ENCODE data around the gene TSGA10IP. TPM values are rescaled to one million over a fixed set of nuclear protein-coding genes. Genes with fewer than 3 reads are reported as not detected.

The TSGA10IP gene
- total RNA-seq, 1 experiment from 2014 or later = 3.4 TPM

GRCh38 chr11:65911682-65912568, 33.4 kb upstream of the TSGA10IP start (continued):
- peak; percentile 62 for TF ChIP-seq PRDM15 (CRISPR knock-in tag; IDR thresholded peaks at IDR 0.05)
- TF ChIP-seq TEAD1 (CRISPR knock-in tag; IDR thresholded peaks at IDR 0.05) = 0 out of 2 replicates have a peak, but pooled peaks have one; percentile 32
- peak; percentile 36; the same call in 1 of the 2 replicates for TF ChIP-seq SP1 (CRISPR knock-in tag; conservative IDR thresholded peaks at IDR 0.05)
- TF ChIP-seq ATF2 (CRISPR knock-in tag; IDR thresholded peaks at IDR 0.05; ENCODE audit: borderline replicate concordance, low read depth) = no peak
- TF ChIP-seq ZNF263 (CRISPR knock-in tag; IDR thresholded peaks at IDR 0.05; ENCODE audit: low read depth) = no peak

- no peaks in the 10 kb centered on the region for H3K36me3 Mint-ChIP-seq
- peaks cover 20% of the 10 kb centered on the region for H3K4me1 Mint-ChIP-seq
- ChIA-PET CTCF (interaction anchor here (1.3 to 2.2 kb wide), 5 partner anchors 20 to 53 kb away, joined by 3 to 41 read pairs (median 13); partner anchors contain the start of genes CCDC85B and MUS81), POLR2A (interaction anchor here (1.9 kb wide), 1 partner anchor 22 kb away, joined by 8 read pairs; the partner anchor contains the start of gene CCDC85B)
- no peak for TF ChIP-seq ZNF281 (CRISPR knock-in tag; IDR thresholded peaks at IDR 0.05)
- ATAC-seq = no peak
- H3K9me3 Mint-ChIP-seq = no peaks in the 10 kb centered on the region
- peaks cover 21% of the 10 kb centered on the region for H3K27me3 Mint-ChIP-seq (ENCODE audit: low read depth)
- no peak for DNase-seq (ENCODE audit: low spot score)
- no peak overlapping the region for H3K27ac Mint-ChIP-seq
- no peak overlapping the region for H3K4me3 Mint-ChIP-seq
Measured at GRCh38 chr11:65912845-65913244, 32.4 kb upstream of the TSGA10IP start.

- no peak for DNase-seq (ENCODE audit: low spot score)
- H3K4me3 Mint-ChIP-seq = no peak overlapping the region
- CTCF ChIA-PET = interaction anchor here (0.6 to 2.6 kb wide), 5 partner anchors 24 to 1731 kb away, joined by 3 to 9 read pairs (median 5); partner anchors contain the start of genes CCDC85B and FIBP
- no peak for TF ChIP-seq SOX15 (CRISPR knock-in tag; IDR thresholded peaks at IDR 0.05)
- TF ChIP-seq EMX1 (CRISPR knock-in tag; IDR thresholded peaks at IDR 0.05) = no peak
- TF ChIP-seq KAT7 (CRISPR knock-in tag; IDR thresholded peaks at IDR 0.05; ENCODE audit: borderline replicate concordance) = no peak
- no peak for TF ChIP-seq ATF6 (CRISPR knock-in tag; IDR thresholded peaks at IDR 0.05)
- no peak for TF ChIP-seq NFYB (CRISPR knock-in tag; conservative IDR thresholded peaks at IDR 0.05; ENCODE audit: low read depth)
- no peak for TF ChIP-seq ZBTB43 (CRISPR knock-in tag; IDR thresholded peaks at IDR 0.05)
- no peak for TF ChIP-seq ZNF532 (CRISPR knock-in tag; IDR thresholded peaks at IDR 0.05; ENCODE audit: borderline replicate concordance)
Measured at GRCh38 chr11:65915101-65915820, 30.0 kb upstream of the TSGA10IP start.

More at GRCh38 chr11:65915101-65915820, 30.0 kb upstream of the TSGA10IP start:
- peaks cover 6% of the 10 kb centered on the region for H3K27me3 Mint-ChIP-seq (ENCODE audit: low read depth)
- no peak overlapping the region; the same call in none of the 2 replicates for H3K27ac Mint-ChIP-seq
- no peaks in the 10 kb centered on the region for H3K9me3 Mint-ChIP-seq
- ATAC-seq = no peak
- H3K4me1 Mint-ChIP-seq = peaks cover 23% of the 10 kb centered on the region
- H3K36me3 Mint-ChIP-seq = no peaks in the 10 kb centered on the region
- POLR2A ChIA-PET = interaction anchor here (0.6 to 1.2 kb wide), 4 partner anchors 24 to 116 kb away, joined by 3 to 5 read pairs (median 3); partner anchors contain the start of genes CCDC85B, FIBP and MUS81
